HepG2 (cell line): ENCODE results near the gene LAPTM4A. TPM values are rescaled to one million over a fixed set of nuclear protein-coding genes. Genes with fewer than 3 reads are reported as not detected.

Source experiments
- ERF ChIP-seq: IDR thresholded peaks from 2 replicates; pipeline ENCODE4 v1.6.1; 2018; ENCODE audit warnings: missing biosample characterization, missing genetic modification reagents
- ETV5 ChIP-seq: IDR thresholded peaks from 2 replicates; pipeline ENCODE4 v1.6.1; 2018; ENCODE audit warnings: missing biosample characterization, missing genetic modification reagents, inconsistent platforms, borderline replicate concordance
- ETV6 ChIP-seq: sonication (generic); formaldehyde crosslinking; conservative IDR thresholded peaks from 2 replicates; pipeline ENCODE4 v1.4.0; 2020; ENCODE audit warnings: missing genetic modification reagents
- FOXP1 ChIP-seq, 2 experiments: fragments of 450-650 bp in 1 of 2; IDR thresholded peaks; 2 replicates each; pipeline ENCODE4 v1.6.1; 2017 to 2018; ENCODE audit warnings: antibody characterized with exemption in 1 of 2
- JUN ChIP-seq: sonication (generic); formaldehyde crosslinking; IDR thresholded peaks from 2 replicates; pipeline ENCODE4 v1.4.0; 2020; ENCODE audit warnings: mild to moderate bottlenecking, missing genetic modification reagents
- KAT2B ChIP-seq: fragments of 150-350 bp; IDR thresholded peaks from 2 replicates; pipeline ENCODE4 v1.6.1; 2014; ENCODE audit warnings: low read depth, low read length, borderline replicate concordance
- NAIF1 ChIP-seq: sonication (generic); formaldehyde crosslinking; IDR thresholded peaks from 2 replicates; pipeline ENCODE4 v1.5.0; 2020; ENCODE audit warnings: mild to moderate bottlenecking, missing genetic modification reagents, borderline replicate concordance
- PHB2 ChIP-seq: fragments of 450-650 bp; IDR thresholded peaks from 2 replicates; pipeline ENCODE4 v1.6.1; 2018; ENCODE audit not compliant: partially characterized antibody
- POLR2AphosphoS5 ChIP-seq: IDR thresholded peaks from 2 replicates; pipeline ENCODE4 v1.6.1; 2012; ENCODE audit warnings: low read depth, low read length
- RARG ChIP-seq: sonication (generic); formaldehyde crosslinking; IDR thresholded peaks from 2 replicates; pipeline ENCODE4 v1.4.0; 2020; ENCODE audit warnings: low read depth, mild to moderate bottlenecking, missing genetic modification reagents
- SUZ12 ChIP-seq: fragments of 150-350 bp; IDR thresholded peaks from 2 replicates; pipeline ENCODE4 v1.6.1; 2014; ENCODE audit warnings: low read depth, low read length
- XBP1 ChIP-seq: sonication (generic); formaldehyde crosslinking; IDR thresholded peaks from 2 replicates; pipeline ENCODE4 v1.5.0; 2020; ENCODE audit warnings: missing genetic modification reagents
- ZNF160 ChIP-seq: sonication (generic); formaldehyde crosslinking; IDR thresholded peaks from 2 replicates; pipeline ENCODE4 v1.8.0; 2022; ENCODE audit warnings: mild to moderate bottlenecking, inconsistent platforms, missing genetic modification reagents
- ZNF224 ChIP-seq: sonication (generic); formaldehyde crosslinking; IDR thresholded peaks from 2 replicates; pipeline ENCODE4 v1.5.0; 2020; ENCODE audit warnings: mild to moderate bottlenecking, missing genetic modification reagents
- ZNF326 ChIP-seq: sonication (generic); formaldehyde crosslinking; IDR thresholded peaks from 2 replicates; pipeline ENCODE4 v1.4.0; 2020; ENCODE audit warnings: missing genetic modification reagents, borderline replicate concordance
- ZNF331 ChIP-seq: sonication (generic); formaldehyde crosslinking; IDR thresholded peaks from 2 replicates; pipeline ENCODE4 v1.4.0; 2020; ENCODE audit warnings: missing genetic modification reagents
- ZNF362 ChIP-seq: sonication (generic); formaldehyde crosslinking; IDR thresholded peaks from 2 replicates; pipeline ENCODE4 v1.4.0; 2020; ENCODE audit warnings: missing genetic modification reagents, mild to moderate bottlenecking, borderline replicate concordance
- ZNF589 ChIP-seq: sonication (generic); formaldehyde crosslinking; conservative IDR thresholded peaks from 2 replicates; pipeline ENCODE4 v1.8.0; 2022; ENCODE audit warnings: mild to moderate bottlenecking, moderate library complexity, missing genetic modification reagents
- ZNF615 ChIP-seq: sonication (generic); formaldehyde crosslinking; IDR thresholded peaks from 2 replicates; pipeline ENCODE4 v1.5.0; 2020; ENCODE audit warnings: mild to moderate bottlenecking, missing genetic modification reagents, borderline replicate concordance
- polyA plus RNA-seq, 8 experiments: library from polyadenylated mRNA; depleted of rRNA in 3 of 8; stranded (reverse) in 7 of 8; unstranded in 1 of 8; fragments of >200 nt; fragmentation: Illumina TruSeq in 4 of 8; extraction: Trizol in 4 of 8; gene quantifications; 2 replicates each; pipeline versions ENCODE4 v1.2.1 to v1.2.3, GENCODE V29; 2011 to 2016; ENCODE audit warnings: low read depth in 4 of 8, missing spikeins in 1 of 8, mixed read lengths in 1 of 8; ENCODE audit not compliant: insufficient read depth in 1 of 8
- total RNA-seq, 5 experiments: library from RNA; depleted of rRNA; stranded (reverse); fragments of >200 nt; fragmentation: Illumina TruSeq; extraction: Trizol; gene quantifications; 2 replicates each; pipeline ENCODE4 v1.2.3, GENCODE V29; 2016; ENCODE audit warnings: low read depth in 1 of 5
- TF ChIP-seq, protein P1 (sequence below): sonication (generic); formaldehyde crosslinking; IDR thresholded peaks from 2 replicates; pipeline ENCODE4 v1.4.0; 2020; ENCODE audit warnings: missing genetic modification reagents
- TF ChIP-seq, protein P2 (sequence below): sonication (generic); formaldehyde crosslinking; conservative IDR thresholded peaks from 2 replicates; pipeline ENCODE4 v1.8.1; 2023; ENCODE audit warnings: missing genetic modification reagents
- TF ChIP-seq, protein P3 (sequence below), 2 experiments: sonication (generic) in 1 of 2; formaldehyde crosslinking in 1 of 2; IDR thresholded peaks; 2 replicates each; pipeline versions ENCODE4 v1.4.0 to v1.6.1; 2016 to 2020; ENCODE audit warnings: borderline replicate concordance in 1 of 2, low read depth in 1 of 2, mild to moderate bottlenecking in 1 of 2, missing genetic modification reagents in 1 of 2

Gene LAPTM4A
- total and polyA plus RNA-seq, 2 of the 13 experiments (the other 11 are each of a cell fraction or from before 2014, with no cell fraction given) = 116 to 558 TPM

- TF ChIP-seq ZNF615 (CRISPR knock-in tag) (peak; percentile 91), ETV6 (no peak), RARG (CRISPR knock-in tag) (no peak), JUN (CRISPR knock-in tag) (peak; percentile 61), ETV5 (CRISPR knock-in tag) (peak; percentile 23; the same call in 1 of the 2 replicates), NAIF1 (peak; percentile 79), ZNF326 (no peak), ERF (CRISPR knock-in tag) (peak; percentile 59; the same call in 1 of the 2 replicates), ZNF331 (CRISPR knock-in tag) (0 out of 2 replicates have a peak, but pooled peaks have one; percentile 47), ZNF589 (CRISPR knock-in tag) (no peak), SUZ12 (no peak), PHB2 (no peak), FOXP1 (IDR thresholded peaks at IDR 0.05) (no peak), FOXP1 (CRISPR knock-in tag; IDR thresholded peaks at IDR 0.05) (0 out of 2 replicates have a peak, but pooled peaks have one; percentile 5), KAT2B (no peak), ZNF160 (CRISPR knock-in tag) (no peak), ZNF362 (CRISPR knock-in tag) (peak; percentile 91), POLR2AphosphoS5 (no peak), ZNF224 (CRISPR knock-in tag) (no peak), XBP1 (CRISPR knock-in tag) (no peak)
- TF ChIP-seq, protein P1, sequence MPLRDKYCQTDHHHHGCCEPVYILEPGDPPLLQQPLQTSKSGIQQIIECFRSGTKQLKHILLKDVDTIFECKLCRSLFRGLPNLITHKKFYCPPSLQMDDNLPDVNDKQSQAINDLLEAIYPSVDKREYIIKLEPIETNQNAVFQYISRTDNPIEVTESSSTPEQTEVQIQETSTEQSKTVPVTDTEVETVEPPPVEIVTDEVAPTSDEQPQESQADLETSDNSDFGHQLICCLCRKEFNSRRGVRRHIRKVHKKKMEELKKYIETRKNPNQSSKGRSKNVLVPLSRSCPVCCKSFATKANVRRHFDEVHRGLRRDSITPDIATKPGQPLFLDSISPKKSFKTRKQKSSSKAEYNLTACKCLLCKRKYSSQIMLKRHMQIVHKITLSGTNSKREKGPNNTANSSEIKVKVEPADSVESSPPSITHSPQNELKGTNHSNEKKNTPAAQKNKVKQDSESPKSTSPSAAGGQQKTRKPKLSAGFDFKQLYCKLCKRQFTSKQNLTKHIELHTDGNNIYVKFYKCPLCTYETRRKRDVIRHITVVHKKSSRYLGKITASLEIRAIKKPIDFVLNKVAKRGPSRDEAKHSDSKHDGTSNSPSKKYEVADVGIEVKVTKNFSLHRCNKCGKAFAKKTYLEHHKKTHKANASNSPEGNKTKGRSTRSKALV (CRISPR knock-in tag) = no peak
- TF ChIP-seq, protein P2, sequence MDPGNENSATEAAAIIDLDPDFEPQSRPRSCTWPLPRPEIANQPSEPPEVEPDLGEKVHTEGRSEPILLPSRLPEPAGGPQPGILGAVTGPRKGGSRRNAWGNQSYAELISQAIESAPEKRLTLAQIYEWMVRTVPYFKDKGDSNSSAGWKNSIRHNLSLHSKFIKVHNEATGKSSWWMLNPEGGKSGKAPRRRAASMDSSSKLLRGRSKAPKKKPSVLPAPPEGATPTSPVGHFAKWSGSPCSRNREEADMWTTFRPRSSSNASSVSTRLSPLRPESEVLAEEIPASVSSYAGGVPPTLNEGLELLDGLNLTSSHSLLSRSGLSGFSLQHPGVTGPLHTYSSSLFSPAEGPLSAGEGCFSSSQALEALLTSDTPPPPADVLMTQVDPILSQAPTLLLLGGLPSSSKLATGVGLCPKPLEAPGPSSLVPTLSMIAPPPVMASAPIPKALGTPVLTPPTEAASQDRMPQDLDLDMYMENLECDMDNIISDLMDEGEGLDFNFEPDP = 0 out of 2 replicates have a peak, but pooled peaks have one; percentile 35
- TF ChIP-seq, protein P3, sequence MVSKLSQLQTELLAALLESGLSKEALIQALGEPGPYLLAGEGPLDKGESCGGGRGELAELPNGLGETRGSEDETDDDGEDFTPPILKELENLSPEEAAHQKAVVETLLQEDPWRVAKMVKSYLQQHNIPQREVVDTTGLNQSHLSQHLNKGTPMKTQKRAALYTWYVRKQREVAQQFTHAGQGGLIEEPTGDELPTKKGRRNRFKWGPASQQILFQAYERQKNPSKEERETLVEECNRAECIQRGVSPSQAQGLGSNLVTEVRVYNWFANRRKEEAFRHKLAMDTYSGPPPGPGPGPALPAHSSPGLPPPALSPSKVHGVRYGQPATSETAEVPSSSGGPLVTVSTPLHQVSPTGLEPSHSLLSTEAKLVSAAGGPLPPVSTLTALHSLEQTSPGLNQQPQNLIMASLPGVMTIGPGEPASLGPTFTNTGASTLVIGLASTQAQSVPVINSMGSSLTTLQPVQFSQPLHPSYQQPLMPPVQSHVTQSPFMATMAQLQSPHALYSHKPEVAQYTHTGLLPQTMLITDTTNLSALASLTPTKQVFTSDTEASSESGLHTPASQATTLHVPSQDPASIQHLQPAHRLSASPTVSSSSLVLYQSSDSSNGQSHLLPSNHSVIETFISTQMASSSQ (IDR thresholded peaks at IDR 0.05; ENCODE audit: low read depth) = no peak
- TF ChIP-seq, protein P3 (CRISPR knock-in tag; IDR thresholded peaks at IDR 0.05; ENCODE audit: borderline replicate concordance) = peak; percentile 56; the same call in 1 of the 2 replicates
Measured at GRCh38 chr2:20005067-20005627, 46.3 kb downstream of the LAPTM4A start (continued).
